Neural cell (in vitro differentiated cells): Measurements from ENCODE around the gene PLEKHH3. TPM values are rescaled to one million over a fixed set of nuclear protein-coding genes. Genes with fewer than 3 reads are reported as not detected.
"Not testable (repeated sequence)": the region's sequence is repeated elsewhere in the genome, so short reads cannot be mapped to it uniquely, and the experiment has no call there.

Source experiments
- H2AFZ ChIP-seq: fragments of 200-600, 300-800 bp; sonication (generic), shearing (Covaris generic); 2 replicates; pipeline ENCODE4 v1.6.0; 2014; ENCODE audit warnings: low read depth, mild to moderate bottlenecking, antibody characterized with exemption, low read length, moderate library complexity
- H3F3A ChIP-seq: fragments of 200-600 bp; shearing (Covaris generic); 2 replicates; pipeline ENCODE4 v1.6.1; 2016; ENCODE audit warnings: mild to moderate bottlenecking, moderate library complexity, mixed read lengths, antibody characterized with exemption, low read length; ENCODE audit not compliant: insufficient read depth, poor library complexity, severe bottlenecking
- H3K27ac ChIP-seq: fragments of 200-600, 300-800 bp; sonication (generic), shearing (Covaris generic); 2 replicates; pipeline ENCODE4 v1.5.1; 2014; ENCODE audit warnings: mild to moderate bottlenecking, low read length, moderate library complexity
- H3K27me3 ChIP-seq: fragments of 300-800, 200-600 bp; sonication (generic), shearing (Covaris generic); 2 replicates; pipeline ENCODE4 v1.6.0; 2014; ENCODE audit warnings: mild to moderate bottlenecking, low read depth, low read length, moderate library complexity; ENCODE audit not compliant: insufficient read depth
- H3K36me3 ChIP-seq: fragments of 300-800, 200-600 bp; sonication (generic), shearing (Covaris generic); 2 replicates; pipeline ENCODE4 v1.5.1; 2014; ENCODE audit warnings: mild to moderate bottlenecking, antibody characterized with exemption, low read length, moderate library complexity; ENCODE audit not compliant: insufficient read depth
- H3K4me2 ChIP-seq: fragments of 300-800, 200-600 bp; sonication (generic), shearing (Covaris generic); 2 replicates; pipeline ENCODE4 v1.6.0; 2014; ENCODE audit warnings: mild to moderate bottlenecking, low read length
- H3K4me3 ChIP-seq: fragments of 300-800, 200-600 bp; sonication (generic), shearing (Covaris generic); 2 replicates; pipeline ENCODE4 v1.5.1; 2014; ENCODE audit warnings: mild to moderate bottlenecking, low read length, moderate library complexity
- H3K79me2 ChIP-seq: fragments of 200-600 bp; shearing (Covaris generic); replicated peaks from 2 replicates; pipeline ENCODE4 v1.6.0; 2014; ENCODE audit warnings: mild to moderate bottlenecking, low read length, moderate library complexity; ENCODE audit not compliant: insufficient read depth
- H3K9ac ChIP-seq: fragments of 300-800, 200-600 bp; sonication (generic), shearing (Covaris generic); 2 replicates; pipeline ENCODE4 v1.6.1; 2016; ENCODE audit warnings: mild to moderate bottlenecking, low read length, mixed read lengths
- H3K9me2 ChIP-seq: fragments of 200-600 bp; shearing (Covaris generic); 2 replicates; pipeline ENCODE4 v1.6.1; 2016; ENCODE audit warnings: mild to moderate bottlenecking, low read length, mixed read lengths; ENCODE audit not compliant: insufficient read depth
- H3K9me3 ChIP-seq: fragments of 200-600, 300-800 bp; sonication (generic), shearing (Covaris generic); 2 replicates; pipeline ENCODE4 v1.6.1; 2016; ENCODE audit warnings: mild to moderate bottlenecking, mixed run types, low read length, moderate library complexity, mixed read lengths
- H4K20me1 ChIP-seq: fragments of 200-600 bp; shearing (Covaris generic); 2 replicates; pipeline ENCODE4 v1.6.1; 2016; ENCODE audit warnings: mild to moderate bottlenecking, mixed run types; ENCODE audit not compliant: insufficient read depth
- CTCF ChIP-seq: fragments of 450-650 bp; IDR thresholded peaks from 2 replicates; pipeline ENCODE4 v1.5.1; 2014; ENCODE audit warnings: antibody characterized with exemption, mild to moderate bottlenecking, moderate library complexity; ENCODE audit not compliant: poor library complexity, severe bottlenecking
- EP300 ChIP-seq: fragments of 450-650 bp; conservative IDR thresholded peaks from 2 replicates; pipeline ENCODE4 v1.6.1; 2014; ENCODE audit warnings: antibody characterized with exemption, mild to moderate bottlenecking, moderate library complexity; ENCODE audit not compliant: poor library complexity, severe bottlenecking
- EZH2 ChIP-seq: fragments of 200-600, 300-800 bp; shearing (Covaris generic), sonication (generic); IDR thresholded peaks from 2 replicates; pipeline ENCODE4 v1.6.1; 2014; ENCODE audit warnings: antibody characterized with exemption, low read length, borderline replicate concordance, mild to moderate bottlenecking; ENCODE audit not compliant: insufficient read depth, poor library complexity, severe bottlenecking
- MXI1 ChIP-seq: fragments of 450-650 bp; conservative IDR thresholded peaks from 2 replicates; pipeline ENCODE4 v1.6.1; 2014; ENCODE audit warnings: antibody characterized with exemption, mild to moderate bottlenecking; ENCODE audit not compliant: poor library complexity, severe bottlenecking
- POLR2AphosphoS5 ChIP-seq: IDR thresholded peaks from 2 replicates; pipeline ENCODE4 v1.6.1; 2012
- RAD21 ChIP-seq: fragments of 450-650 bp; conservative IDR thresholded peaks from 2 replicates; pipeline ENCODE4 v1.6.1; 2014; ENCODE audit warnings: antibody characterized with exemption, mild to moderate bottlenecking, moderate library complexity
- REST ChIP-seq: IDR thresholded peaks from 2 replicates; pipeline ENCODE4 v1.6.1; 2012; ENCODE audit warnings: borderline replicate concordance
- SMC3 ChIP-seq: fragments of 450-650 bp; conservative IDR thresholded peaks from 2 replicates; pipeline ENCODE4 v1.6.1; 2014; ENCODE audit warnings: antibody characterized with exemption, mild to moderate bottlenecking, moderate library complexity; ENCODE audit not compliant: poor library complexity
- TAF1 ChIP-seq: IDR thresholded peaks from 2 replicates; pipeline ENCODE4 v1.6.1; 2012; ENCODE audit warnings: low read depth
- polyA plus RNA-seq: library from polyadenylated mRNA; depleted of rRNA; stranded (reverse); fragments of >200 nt; gene quantifications from 2 replicates; pipeline ENCODE4 v1.2.3, GENCODE V29; 2014

PLEKHH3 gene
- polyA plus RNA-seq, 1 donor from 2014 or later, result 18.4 TPM

DNA sequence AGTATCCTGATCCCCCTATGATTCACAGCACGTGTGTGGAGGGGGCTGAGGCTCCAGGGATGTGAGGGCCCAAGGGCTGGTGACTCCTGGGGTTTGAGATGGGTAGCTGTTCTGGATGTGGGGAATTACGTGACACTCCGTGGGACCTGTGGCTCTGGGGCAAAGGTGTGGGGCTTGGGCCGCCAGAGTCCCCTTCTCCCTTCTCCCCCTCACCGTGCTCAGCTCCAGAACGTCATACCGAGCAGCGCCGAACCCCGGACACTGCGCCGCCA, 7.2 kb downstream of the PLEKHH3 start:
- Histone ChIP-seq H3K4me2 (no peak overlapping the region), H3K9me3 (no peaks in the 10 kb centered on the region), H3K27me3 (no peaks in the 10 kb centered on the region), H3K27ac (no peak overlapping the region), H3K4me3 (no peak overlapping the region), H3F3A (no peaks in the 10 kb centered on the region), H3K9ac (no peak overlapping the region), H4K20me1 (no peaks in the 10 kb centered on the region), H3K79me2 (no peaks in the 10 kb centered on the region), H3K9me2 (no peaks in the 10 kb centered on the region), H3K36me3 (no peaks in the 10 kb centered on the region), H2AFZ (no peak overlapping the region)
- TF ChIP-seq EZH2, result no peak
- no peak for TF ChIP-seq POLR2AphosphoS5
- no peak for TF ChIP-seq CTCF

- no peak overlapping the region for H3K4me3 ChIP-seq
- H3F3A ChIP-seq, result no peaks in the 10 kb centered on the region
Observed at GRCh38 chr17:42667088-42667951, 9.5 kb downstream of the PLEKHH3 start.

GRCh38 chr17:42666126-42666525, 10.7 kb downstream of the PLEKHH3 start:
- H3F3A ChIP-seq, H3K36me3 ChIP-seq, H3K9me2 ChIP-seq, H3K79me2 ChIP-seq, H2AFZ ChIP-seq, H3K9ac ChIP-seq, H3K27me3 ChIP-seq, H3K4me2 ChIP-seq, H3K9me3 ChIP-seq, H3K27ac ChIP-seq, H3K4me3 ChIP-seq, H4K20me1 ChIP-seq: not testable (repeated sequence)

More at GRCh38 chr17:42667088-42667951, 9.5 kb downstream of the PLEKHH3 start:
- H4K20me1 ChIP-seq, result no peaks in the 10 kb centered on the region
- no peak overlapping the region for H3K9ac ChIP-seq
- no peak overlapping the region for H3K4me2 ChIP-seq
- no peak overlapping the region for H2AFZ ChIP-seq
- TF ChIP-seq MXI1 (no peak), CTCF (no peak), POLR2AphosphoS5 (no peak), EZH2 (no peak), TAF1 (no peak), RAD21 (no peak), SMC3 (no peak), REST (no peak), EP300 (no peak)
- no peaks in the 10 kb centered on the region for H3K27me3 ChIP-seq
- no peaks in the 10 kb centered on the region for H3K79me2 ChIP-seq
- H3K9me2 ChIP-seq, result no peaks in the 10 kb centered on the region
- no peak overlapping the region for H3K27ac ChIP-seq
- no peaks in the 10 kb centered on the region for H3K36me3 ChIP-seq
- H3K9me3 ChIP-seq, result no peaks in the 10 kb centered on the region
